Measurements from ENCODE around the gene CD180.

DNA sequence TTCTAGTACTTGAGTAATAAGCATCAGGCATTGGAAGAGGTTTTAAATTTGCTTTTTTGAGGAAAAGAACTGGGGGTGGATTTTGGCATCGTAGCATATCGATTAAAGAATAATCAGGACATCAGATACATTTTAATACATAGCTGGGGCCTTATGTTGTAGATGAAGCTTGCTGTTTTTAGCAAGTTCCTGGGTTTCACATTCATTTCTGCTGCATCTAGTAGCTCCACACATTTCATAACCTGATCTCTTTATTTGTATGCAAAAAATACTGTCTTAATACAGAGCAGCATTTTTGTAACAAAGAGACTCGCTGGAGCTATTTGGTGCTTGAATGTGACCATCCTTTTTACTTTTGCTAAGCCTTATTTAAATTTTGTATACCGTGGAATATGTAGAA is 28.5 kb downstream of the CD180 start:
- TF ChIP-seq EZH2phosphoT487 (IDR thresholded peaks at IDR 0.05; ENCODE audit: borderline replicate concordance, low read length) (no peak), CTCF (IDR thresholded peaks at IDR 0.05; ENCODE audit: low read depth, low read length, poor library complexity, severe bottlenecking) (no peak)

All from DOHH2 (cell line).